Measurements from ENCODE around the gene SDK2. TPM values are rescaled to one million over a fixed set of nuclear protein-coding genes. Genes with fewer than 3 reads are reported as not detected.

SDK2 gene
- total RNA-seq, 4 donors from 2014 or later = 1.5 to 7.0 (median 3.7) TPM

DNA sequence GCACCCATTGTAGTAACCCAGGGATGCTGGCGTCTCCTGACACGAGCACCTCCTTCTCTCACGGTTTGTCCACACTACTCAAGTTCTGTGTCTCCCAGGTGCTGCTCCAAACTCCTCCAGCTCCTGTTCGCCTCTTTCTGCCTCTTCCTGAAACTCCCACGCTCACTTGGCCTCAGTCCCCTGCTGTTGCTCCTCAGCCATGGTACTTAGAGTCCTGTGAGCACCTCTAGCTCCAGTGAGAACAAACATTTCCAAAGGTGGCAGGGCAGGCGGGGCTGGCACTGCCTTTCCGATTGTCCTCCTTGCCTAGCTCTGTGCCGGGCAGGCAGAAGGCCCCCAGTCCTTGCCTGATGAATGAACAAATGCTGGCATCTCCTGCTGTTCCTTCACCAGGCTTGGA is 146.1 kb downstream of the SDK2 start:
- DNase-seq = peak; percentile 22 to 27
- no peaks in the 10 kb centered on the region for H3K36me3 ChIP-seq
- no peaks in the 10 kb centered on the region for H3K9me3 ChIP-seq
- TF ChIP-seq POLR2A (IDR thresholded peaks at IDR 0.05) = no peak
- TF ChIP-seq, protein P1, sequence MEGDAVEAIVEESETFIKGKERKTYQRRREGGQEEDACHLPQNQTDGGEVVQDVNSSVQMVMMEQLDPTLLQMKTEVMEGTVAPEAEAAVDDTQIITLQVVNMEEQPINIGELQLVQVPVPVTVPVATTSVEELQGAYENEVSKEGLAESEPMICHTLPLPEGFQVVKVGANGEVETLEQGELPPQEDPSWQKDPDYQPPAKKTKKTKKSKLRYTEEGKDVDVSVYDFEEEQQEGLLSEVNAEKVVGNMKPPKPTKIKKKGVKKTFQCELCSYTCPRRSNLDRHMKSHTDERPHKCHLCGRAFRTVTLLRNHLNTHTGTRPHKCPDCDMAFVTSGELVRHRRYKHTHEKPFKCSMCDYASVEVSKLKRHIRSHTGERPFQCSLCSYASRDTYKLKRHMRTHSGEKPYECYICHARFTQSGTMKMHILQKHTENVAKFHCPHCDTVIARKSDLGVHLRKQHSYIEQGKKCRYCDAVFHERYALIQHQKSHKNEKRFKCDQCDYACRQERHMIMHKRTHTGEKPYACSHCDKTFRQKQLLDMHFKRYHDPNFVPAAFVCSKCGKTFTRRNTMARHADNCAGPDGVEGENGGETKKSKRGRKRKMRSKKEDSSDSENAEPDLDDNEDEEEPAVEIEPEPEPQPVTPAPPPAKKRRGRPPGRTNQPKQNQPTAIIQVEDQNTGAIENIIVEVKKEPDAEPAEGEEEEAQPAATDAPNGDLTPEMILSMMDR (IDR thresholded peaks at IDR 0.05) = no peak
- intact Hi-C loops (cut with DNase I) = no loop called here
- H3K27ac ChIP-seq = no peak overlapping the region
- H3K4me3 ChIP-seq (replicated peaks in 1 of 3) = no peak overlapping the region
- WGBS, 2 donors = 52 to 69% methylated on average over 8 of the region's 8 CpGs
- no peaks in the 10 kb centered on the region for H3K27me3 ChIP-seq
- H3K4me1 ChIP-seq = no peaks in the 10 kb centered on the region

DNA sequence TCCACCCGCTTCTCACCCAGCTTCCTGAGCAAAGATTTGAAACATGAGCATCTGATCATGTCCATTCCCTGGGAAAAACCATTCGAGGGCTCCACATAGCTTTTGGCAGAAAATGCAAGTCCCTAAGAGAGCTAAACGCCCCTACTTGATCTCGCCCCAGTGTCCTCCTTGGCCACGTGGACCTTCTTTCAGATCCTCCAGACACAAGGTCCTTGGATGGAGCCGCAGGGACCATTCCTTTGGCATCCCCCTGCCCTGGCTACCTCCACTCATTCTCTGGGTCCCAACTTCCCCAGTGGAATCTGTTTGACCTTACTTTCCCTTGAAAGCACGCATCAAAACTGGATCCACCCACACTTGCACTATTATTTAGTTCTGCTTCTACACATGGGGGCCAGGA is 146.5 kb downstream of the SDK2 start:
- Histone ChIP-seq H3K27me3 (no peaks in the 10 kb centered on the region), H3K36me3 (no peaks in the 10 kb centered on the region), H3K27ac (no peak overlapping the region), H3K4me1 (no peaks in the 10 kb centered on the region), H3K4me3 (replicated peaks in 1 of 3) (no peak overlapping the region), H3K9me3 (no peaks in the 10 kb centered on the region)
- WGBS, 2 donors = 80 to 90% methylated on average over 7 of the region's 7 CpGs
- intact Hi-C loops (cut with DNase I) = no loop called here
- no peak for TF ChIP-seq POLR2A (IDR thresholded peaks at IDR 0.05)
- TF ChIP-seq, protein P1 (IDR thresholded peaks at IDR 0.05) = no peak
- DNase-seq = no peak

DNA sequence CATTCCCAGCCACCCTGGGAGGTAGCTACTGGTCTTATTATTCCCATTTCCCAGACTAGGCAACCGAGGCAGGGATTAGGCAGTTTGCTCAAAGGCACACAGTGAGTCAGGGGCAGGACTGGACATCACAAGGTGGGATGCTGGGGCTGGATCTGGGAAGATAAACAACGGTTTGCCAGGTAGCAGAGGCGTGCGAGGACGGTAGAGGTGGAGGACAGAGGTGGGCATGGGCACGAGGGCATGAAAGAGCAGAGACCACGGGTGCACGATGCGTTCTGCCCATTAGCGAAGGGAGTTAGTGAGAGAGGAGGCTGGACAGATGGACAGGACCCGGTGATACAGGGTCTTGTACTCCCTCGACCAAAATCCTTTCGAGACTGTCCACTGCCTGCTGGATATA is 148.0 kb downstream of the SDK2 start:
- intact Hi-C loops (cut with DNase I) = no loop called here
- Histone ChIP-seq H3K4me1 (no peaks in the 10 kb centered on the region), H3K36me3 (no peaks in the 10 kb centered on the region), H3K27me3 (no peaks in the 10 kb centered on the region), H3K4me3 (replicated peaks in 1 of 3) (no peak overlapping the region), H3K27ac (no peak overlapping the region), H3K9me3 (no peaks in the 10 kb centered on the region)
- TF ChIP-seq, protein P1 (IDR thresholded peaks at IDR 0.05) = no peak
- no peak for TF ChIP-seq POLR2A (IDR thresholded peaks at IDR 0.05)
- no peak for DNase-seq
- WGBS, 2 donors = 93 to 95% methylated on average over 13 of the region's 13 CpGs

DNA sequence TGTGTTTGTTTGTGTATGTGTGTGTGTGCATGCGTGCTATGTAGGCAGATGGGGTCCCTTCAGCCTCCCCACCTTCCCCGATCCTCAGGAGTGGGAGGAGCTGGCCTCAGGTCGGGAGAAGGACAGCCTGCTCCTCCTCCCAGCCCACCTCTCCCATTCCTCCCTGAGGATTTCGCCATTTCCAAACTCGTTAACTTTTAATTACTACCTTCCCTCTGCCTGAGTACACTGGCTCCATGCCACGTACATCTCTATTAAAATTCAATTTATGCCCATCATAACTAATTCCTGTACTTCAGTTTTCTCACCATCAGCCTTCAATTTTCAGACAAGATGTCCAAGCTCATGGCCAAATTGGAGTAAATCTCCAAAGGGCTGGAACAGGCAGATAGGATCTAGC is 148.6 kb downstream of the SDK2 start:
- no peaks in the 10 kb centered on the region for H3K27me3 ChIP-seq
- intact Hi-C loops (cut with DNase I) = no loop called here
- WGBS, 2 donors = 59 to 70% methylated on average over 6 of the region's 6 CpGs
- no peaks in the 10 kb centered on the region for H3K4me1 ChIP-seq
- no peak overlapping the region for H3K4me3 ChIP-seq (replicated peaks in 1 of 3)
- H3K27ac ChIP-seq = no peak overlapping the region
- DNase-seq = no peak
- no peaks in the 10 kb centered on the region for H3K36me3 ChIP-seq
- TF ChIP-seq, protein P1 (IDR thresholded peaks at IDR 0.05) = no peak
- TF ChIP-seq POLR2A (IDR thresholded peaks at IDR 0.05) = no peak
- no peaks in the 10 kb centered on the region for H3K9me3 ChIP-seq

DNA sequence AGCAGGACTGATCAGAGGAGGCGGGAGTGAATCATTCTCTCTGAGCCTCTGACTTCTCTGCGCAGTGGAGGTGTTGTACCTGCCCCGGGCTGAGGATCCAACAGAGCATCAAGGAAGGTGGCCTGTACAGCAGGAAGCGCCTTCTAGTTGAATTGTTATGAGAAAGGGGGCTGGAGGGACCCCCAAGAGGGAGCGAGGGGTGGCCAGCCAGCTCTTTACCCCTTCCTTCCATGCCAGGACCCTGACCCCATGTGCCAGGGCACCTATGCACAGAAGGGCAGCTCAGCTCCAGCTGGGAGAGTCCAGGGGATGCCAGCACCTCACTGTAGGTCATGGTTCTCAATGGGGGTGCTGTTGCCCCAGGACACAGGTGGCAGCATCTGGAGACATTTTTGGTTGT is 149.3 kb downstream of the SDK2 start:
- H3K4me1 ChIP-seq = no peaks in the 10 kb centered on the region
- H3K9me3 ChIP-seq = no peaks in the 10 kb centered on the region
- no peaks in the 10 kb centered on the region for H3K36me3 ChIP-seq
- TF ChIP-seq, protein P1 (IDR thresholded peaks at IDR 0.05) = no peak
- no peak for TF ChIP-seq POLR2A (IDR thresholded peaks at IDR 0.05)
- no peak for DNase-seq
- intact Hi-C loops (cut with DNase I) = no loop called here
- no peak overlapping the region for H3K27ac ChIP-seq
- no peak overlapping the region for H3K4me3 ChIP-seq (replicated peaks in 1 of 3)
- H3K27me3 ChIP-seq = no peaks in the 10 kb centered on the region
- 88 to 90% methylated on average over 3 to 4 of the region's 5 CpGs for whole genome bisulfite sequencing, 2 donors

Data from thyroid gland (tissue), 4 donors.